ENCODE results near the gene SEPTIN5.

DNA sequence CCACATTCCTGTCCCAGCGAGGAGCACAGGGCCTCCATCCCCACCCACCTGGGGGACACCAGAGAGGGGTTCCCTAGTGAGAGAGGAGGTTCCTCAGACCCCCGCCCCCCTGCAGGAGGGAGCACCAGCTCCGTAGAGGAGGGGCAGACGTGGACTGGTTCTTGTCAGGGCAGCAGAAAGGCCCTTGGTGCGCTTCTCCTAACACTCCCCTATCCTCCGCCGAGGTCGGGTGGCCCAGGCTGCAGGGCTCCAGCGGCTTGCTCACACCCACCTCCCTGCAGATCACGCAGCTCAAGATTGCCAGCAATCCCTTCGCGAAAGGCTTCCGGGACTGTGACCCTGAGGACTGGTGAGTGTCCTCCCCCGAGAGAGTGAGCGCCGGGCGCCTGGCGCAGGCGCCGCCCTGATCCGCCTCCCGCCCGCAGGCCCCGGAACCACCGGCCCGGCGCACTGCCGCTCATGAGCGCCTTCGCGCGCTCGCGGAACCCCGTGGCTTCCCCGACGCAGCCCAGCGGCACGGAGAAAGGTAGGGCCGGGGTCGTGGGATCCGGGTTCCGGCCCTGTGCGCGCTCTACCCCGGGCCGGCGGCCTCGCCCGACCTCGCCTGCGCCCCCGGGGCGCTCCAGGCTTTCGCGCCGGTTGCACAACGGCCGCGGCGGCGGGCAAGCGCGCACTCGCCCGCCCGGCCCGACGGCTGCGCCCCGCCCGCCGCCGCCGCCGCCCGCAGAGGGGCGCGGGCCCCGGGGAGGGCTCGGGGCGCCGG is 51.4 kb downstream of the SEPTIN5 start:
- TF ChIP-seq, protein P1, sequence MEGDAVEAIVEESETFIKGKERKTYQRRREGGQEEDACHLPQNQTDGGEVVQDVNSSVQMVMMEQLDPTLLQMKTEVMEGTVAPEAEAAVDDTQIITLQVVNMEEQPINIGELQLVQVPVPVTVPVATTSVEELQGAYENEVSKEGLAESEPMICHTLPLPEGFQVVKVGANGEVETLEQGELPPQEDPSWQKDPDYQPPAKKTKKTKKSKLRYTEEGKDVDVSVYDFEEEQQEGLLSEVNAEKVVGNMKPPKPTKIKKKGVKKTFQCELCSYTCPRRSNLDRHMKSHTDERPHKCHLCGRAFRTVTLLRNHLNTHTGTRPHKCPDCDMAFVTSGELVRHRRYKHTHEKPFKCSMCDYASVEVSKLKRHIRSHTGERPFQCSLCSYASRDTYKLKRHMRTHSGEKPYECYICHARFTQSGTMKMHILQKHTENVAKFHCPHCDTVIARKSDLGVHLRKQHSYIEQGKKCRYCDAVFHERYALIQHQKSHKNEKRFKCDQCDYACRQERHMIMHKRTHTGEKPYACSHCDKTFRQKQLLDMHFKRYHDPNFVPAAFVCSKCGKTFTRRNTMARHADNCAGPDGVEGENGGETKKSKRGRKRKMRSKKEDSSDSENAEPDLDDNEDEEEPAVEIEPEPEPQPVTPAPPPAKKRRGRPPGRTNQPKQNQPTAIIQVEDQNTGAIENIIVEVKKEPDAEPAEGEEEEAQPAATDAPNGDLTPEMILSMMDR (IDR thresholded peaks at IDR 0.05): no peak
- TF ChIP-seq EP300 (IDR thresholded peaks at IDR 0.05): no peak

Measured in gastroesophageal sphincter (tissue), 3 donors.